ENCODE data around the gene PPARGC1A.

PPARGC1A gene

GRCh38 chr4:23909671-23910070 lies 19.8 kb upstream of the PPARGC1A start:
- DNase-seq (ENCODE audit: low read depth in 2 of 2): no peak

GRCh38 chr4:23906839-23907238 lies 17.0 kb upstream of the PPARGC1A start:
- DNase-seq (ENCODE audit: low read depth in 2 of 2): no peak

- DNase-seq (ENCODE audit: low read depth in 2 of 2): no peak
Observed at GRCh38 chr4:23904639-23905071, 14.8 kb upstream of the PPARGC1A start.

- no peak for DNase-seq (ENCODE audit: low read depth in 2 of 2)
Observed at GRCh38 chr4:23903859-23904438, 14.1 kb upstream of the PPARGC1A start.

GRCh38 chr4:23902222-23902804 lies 12.5 kb upstream of the PPARGC1A start:
- no peak for DNase-seq (ENCODE audit: low read depth in 2 of 2)

GRCh38 chr4:23900636-23901035 lies 10.8 kb upstream of the PPARGC1A start:
- no peak for DNase-seq (ENCODE audit: low read depth in 2 of 2)

GRCh38 chr4:23899565-23899964 lies 9.7 kb upstream of the PPARGC1A start:
- DNase-seq (ENCODE audit: low read depth in 2 of 2): no peak

GRCh38 chr4:23897564-23898109 lies 7.8 kb upstream of the PPARGC1A start:
- DNase-seq (ENCODE audit: low read depth in 2 of 2): no peak

- no peak for DNase-seq (ENCODE audit: low read depth in 2 of 2)
Observed at GRCh38 chr4:23894021-23894420, 4.2 kb upstream of the PPARGC1A start.

- no peak for DNase-seq (ENCODE audit: low read depth in 2 of 2)
Observed at GRCh38 chr4:23891064-23891421, 1.2 kb upstream of the PPARGC1A start.

GRCh38 chr4:23890369-23891063 lies 669 bp upstream of the PPARGC1A start:
- DNase-seq (ENCODE audit: low read depth in 2 of 2): no peak

GRCh38 chr4:23889391-23889790 lies 456 bp downstream of the PPARGC1A start:
- no peak for DNase-seq (ENCODE audit: low read depth in 2 of 2)

GRCh38 chr4:23888421-23889319 lies 1.2 kb downstream of the PPARGC1A start:
- no peak for DNase-seq (ENCODE audit: low read depth in 2 of 2)

GRCh38 chr4:23887989-23888388 lies 1.9 kb downstream of the PPARGC1A start:
- no peak for DNase-seq (ENCODE audit: low read depth in 2 of 2)

GRCh38 chr4:23887173-23887572 lies 2.7 kb downstream of the PPARGC1A start:
- no peak for DNase-seq (ENCODE audit: low read depth in 2 of 2)

GRCh38 chr4:23885943-23886590 lies 3.8 kb downstream of the PPARGC1A start:
- no peak for DNase-seq (ENCODE audit: low read depth in 2 of 2)

- DNase-seq (ENCODE audit: low read depth in 2 of 2): no peak
Observed at GRCh38 chr4:23884741-23885140, 5.1 kb downstream of the PPARGC1A start.

GRCh38 chr4:23884261-23884660 lies 5.6 kb downstream of the PPARGC1A start:
- no peak for DNase-seq (ENCODE audit: low read depth in 2 of 2)

GRCh38 chr4:23882976-23883531 lies 6.8 kb downstream of the PPARGC1A start:
- DNase-seq (ENCODE audit: low read depth in 2 of 2): no peak

GRCh38 chr4:23881674-23882337 lies 8.0 kb downstream of the PPARGC1A start:
- no peak for DNase-seq (ENCODE audit: low read depth in 2 of 2)

GRCh38 chr4:23881052-23881501 lies 8.8 kb downstream of the PPARGC1A start:
- no peak for DNase-seq (ENCODE audit: low read depth in 2 of 2)
